Activated CD8-positive, alpha-beta T cell treated with anti-CD3 and anti-CD28 coated beads for 36 hours (primary cell): ENCODE measurements around the gene BOD1. TPM values are rescaled to one million over a fixed set of nuclear protein-coding genes. Genes with fewer than 3 reads are reported as not detected.

ENCODE experiments used
- ATAC-seq: fragments of 200-7000 bp; cut with Tn5 transposase; one replicate; pipeline ENCODE4 v1.10.0; 2021; ENCODE audit warnings: mild to moderate bottlenecking, moderate library complexity
- CTCF ChIA-PET: fragments of 350-600 bp; sonication (Branson Sonifier 250); formaldehyde crosslinking; loops from one replicate; lab custom pipeline; 2021; ENCODE audit warnings: antibody characterized with exemption; lab: Charles Lee
- POLR2A ChIA-PET: fragments of 350-600 bp; sonication (Branson Sonifier 250); formaldehyde crosslinking; loops from one replicate; lab custom pipeline; 2021; ENCODE audit warnings: antibody characterized with exemption; lab: Charles Lee
- DNase-seq: peaks from one replicate; pipeline ENCODE4 v3.0.0-alpha.2; 2020
- H3K27ac Mint-ChIP-seq: one replicate; pipeline ENCODE4 v1.8.0; 2021; ENCODE audit warnings: mild to moderate bottlenecking, mixed read lengths
- H3K27me3 Mint-ChIP-seq: one replicate; pipeline ENCODE4 v1.8.0; 2021; ENCODE audit warnings: mixed read lengths
- H3K36me3 Mint-ChIP-seq: one replicate; pipeline ENCODE4 v1.8.0; 2021; ENCODE audit warnings: low read depth, mixed read lengths
- H3K4me1 Mint-ChIP-seq: one replicate; pipeline ENCODE4 v1.8.0; 2021; ENCODE audit warnings: low read depth, mixed read lengths
- H3K4me3 Mint-ChIP-seq: one replicate; pipeline ENCODE4 v1.8.0; 2021; ENCODE audit warnings: mild to moderate bottlenecking, moderate library complexity, mixed read lengths
- H3K9me3 Mint-ChIP-seq: one replicate; pipeline ENCODE4 v1.8.0; 2021; ENCODE audit warnings: mixed read lengths
- intact Hi-C: fragments of 100-400 bp; cut with micrococcal nuclease; formaldehyde crosslinking; loops from one replicate; pipeline ENCODE4 v1.10.0; 2022
- total RNA-seq, 2 experiments: library from RNA; stranded (reverse); gene quantifications; one replicate each; pipeline ENCODE4 v1.2.3, GENCODE V29; 2021
- TF ChIP-seq, protein P1 (sequence below): fragments of 200-600 bp; IDR thresholded peaks from one replicate; pipeline ENCODE4 v1.8.0; 2022; ENCODE audit warnings: antibody characterized with exemption, mild to moderate bottlenecking

The BOD1 gene
- total RNA-seq, 2 experiments from 2014 or later, result 28.1 to 28.7 TPM

DNA sequence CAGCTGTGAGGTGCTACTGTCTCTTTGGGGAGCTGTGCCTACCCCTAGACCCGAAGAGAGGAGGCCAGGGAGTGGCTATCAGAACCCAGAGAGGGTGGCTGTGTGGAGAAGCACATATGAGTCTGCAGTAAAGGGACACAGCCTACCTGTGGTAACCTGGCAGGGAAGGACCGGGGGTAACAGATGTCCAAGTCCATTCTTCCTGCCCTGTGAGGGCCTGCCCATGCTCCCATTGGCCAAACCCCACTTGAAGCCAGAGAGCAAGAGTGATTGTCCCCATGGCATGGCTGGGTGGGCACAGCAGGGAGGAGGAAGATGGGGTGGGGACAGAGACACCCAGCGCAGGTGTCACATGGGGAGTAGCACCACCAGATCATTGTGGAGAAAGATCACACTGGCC, 39.3 kb downstream of the BOD1 start:
- Mint-ChIP-seq H3K27ac (no peak overlapping the region), H3K36me3 (no peaks in the 10 kb centered on the region), H3K9me3 (peaks cover 9% of the 10 kb centered on the region), H3K4me1 (peaks cover 3% of the 10 kb centered on the region), H3K27me3 (peaks cover 12% of the 10 kb centered on the region), H3K4me3 (no peak overlapping the region)
- ATAC-seq (no peak), DNase-seq (no peak)
- intact Hi-C loops, result no loop called here
- TF ChIP-seq, protein P1, sequence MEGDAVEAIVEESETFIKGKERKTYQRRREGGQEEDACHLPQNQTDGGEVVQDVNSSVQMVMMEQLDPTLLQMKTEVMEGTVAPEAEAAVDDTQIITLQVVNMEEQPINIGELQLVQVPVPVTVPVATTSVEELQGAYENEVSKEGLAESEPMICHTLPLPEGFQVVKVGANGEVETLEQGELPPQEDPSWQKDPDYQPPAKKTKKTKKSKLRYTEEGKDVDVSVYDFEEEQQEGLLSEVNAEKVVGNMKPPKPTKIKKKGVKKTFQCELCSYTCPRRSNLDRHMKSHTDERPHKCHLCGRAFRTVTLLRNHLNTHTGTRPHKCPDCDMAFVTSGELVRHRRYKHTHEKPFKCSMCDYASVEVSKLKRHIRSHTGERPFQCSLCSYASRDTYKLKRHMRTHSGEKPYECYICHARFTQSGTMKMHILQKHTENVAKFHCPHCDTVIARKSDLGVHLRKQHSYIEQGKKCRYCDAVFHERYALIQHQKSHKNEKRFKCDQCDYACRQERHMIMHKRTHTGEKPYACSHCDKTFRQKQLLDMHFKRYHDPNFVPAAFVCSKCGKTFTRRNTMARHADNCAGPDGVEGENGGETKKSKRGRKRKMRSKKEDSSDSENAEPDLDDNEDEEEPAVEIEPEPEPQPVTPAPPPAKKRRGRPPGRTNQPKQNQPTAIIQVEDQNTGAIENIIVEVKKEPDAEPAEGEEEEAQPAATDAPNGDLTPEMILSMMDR, result no peak
- ChIA-PET POLR2A (no interaction called here), CTCF (no interaction called here)

DNA sequence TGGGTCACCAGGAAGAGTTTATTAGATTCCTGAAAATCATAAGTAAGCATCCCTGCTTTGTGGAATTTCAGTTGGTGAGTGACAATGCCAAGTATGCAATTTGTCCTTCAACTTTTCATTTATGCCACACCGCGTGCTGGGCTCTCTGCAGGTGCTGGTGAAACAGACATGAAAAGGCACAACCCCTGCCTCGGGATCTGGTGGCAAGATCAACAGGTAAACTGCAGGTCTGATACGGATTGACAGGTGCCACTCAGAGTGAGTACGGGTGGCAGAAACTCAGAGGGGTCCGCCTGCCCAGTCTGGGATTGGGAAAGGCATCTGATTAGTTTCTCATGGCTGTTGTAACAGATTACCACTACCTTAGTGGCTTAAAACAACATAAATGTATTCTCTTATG, 40.5 kb downstream of the BOD1 start:
- H3K27ac Mint-ChIP-seq, result no peak overlapping the region
- H3K4me3 Mint-ChIP-seq, result no peak overlapping the region
- CTCF ChIA-PET, result no interaction called here
- ATAC-seq (no peak), DNase-seq (no peak)
- H3K36me3 Mint-ChIP-seq, result no peaks in the 10 kb centered on the region
- POLR2A ChIA-PET, result no interaction called here
- H3K4me1 Mint-ChIP-seq, result peaks cover 3% of the 10 kb centered on the region
- H3K9me3 Mint-ChIP-seq, result peaks cover 9% of the 10 kb centered on the region
- H3K27me3 Mint-ChIP-seq, result peaks cover 15% of the 10 kb centered on the region
- TF ChIP-seq, protein P1, result no peak
- intact Hi-C loops, result no loop called here

DNA sequence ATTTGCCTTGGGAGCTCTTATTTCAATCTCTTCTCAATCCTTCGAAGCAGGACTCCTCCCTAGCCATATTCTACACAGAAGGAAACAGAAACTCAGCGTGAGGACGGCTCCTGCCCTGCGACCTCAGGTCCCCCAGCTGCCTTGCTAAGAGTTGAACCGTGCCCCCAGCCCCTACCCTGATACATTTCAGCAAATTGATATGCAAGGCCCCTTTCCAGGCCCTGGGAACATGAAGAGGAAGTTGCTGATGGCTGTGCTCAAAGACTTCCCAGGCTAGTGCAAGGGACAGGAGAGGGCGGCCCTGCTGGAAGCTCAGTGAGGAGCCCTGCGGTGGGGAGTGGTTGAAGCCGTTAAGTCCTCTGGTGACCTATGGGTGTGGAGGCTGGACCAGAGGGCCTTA, 41.5 kb downstream of the BOD1 start:
- Mint-ChIP-seq H3K36me3 (no peaks in the 10 kb centered on the region), H3K9me3 (peaks cover 9% of the 10 kb centered on the region), H3K4me3 (no peak overlapping the region), H3K27ac (no peak overlapping the region), H3K4me1 (peaks cover 3% of the 10 kb centered on the region), H3K27me3 (peaks cover 17% of the 10 kb centered on the region)
- POLR2A ChIA-PET, result interaction anchor here (0.6 kb wide), 1 partner anchor 375 kb away, joined by 3 read pairs; no protein-coding TSS in a partner anchor
- DNase-seq, result no peak
- CTCF ChIA-PET, result interaction anchor here (1.0 to 4.2 kb wide), 3 partner anchors 34 to 281 kb away, joined by 3 to 33 read pairs (median 5); no protein-coding TSS in a partner anchor
- intact Hi-C loops, result no loop called here
- TF ChIP-seq, protein P1, result no peak
- no peak for ATAC-seq

DNA sequence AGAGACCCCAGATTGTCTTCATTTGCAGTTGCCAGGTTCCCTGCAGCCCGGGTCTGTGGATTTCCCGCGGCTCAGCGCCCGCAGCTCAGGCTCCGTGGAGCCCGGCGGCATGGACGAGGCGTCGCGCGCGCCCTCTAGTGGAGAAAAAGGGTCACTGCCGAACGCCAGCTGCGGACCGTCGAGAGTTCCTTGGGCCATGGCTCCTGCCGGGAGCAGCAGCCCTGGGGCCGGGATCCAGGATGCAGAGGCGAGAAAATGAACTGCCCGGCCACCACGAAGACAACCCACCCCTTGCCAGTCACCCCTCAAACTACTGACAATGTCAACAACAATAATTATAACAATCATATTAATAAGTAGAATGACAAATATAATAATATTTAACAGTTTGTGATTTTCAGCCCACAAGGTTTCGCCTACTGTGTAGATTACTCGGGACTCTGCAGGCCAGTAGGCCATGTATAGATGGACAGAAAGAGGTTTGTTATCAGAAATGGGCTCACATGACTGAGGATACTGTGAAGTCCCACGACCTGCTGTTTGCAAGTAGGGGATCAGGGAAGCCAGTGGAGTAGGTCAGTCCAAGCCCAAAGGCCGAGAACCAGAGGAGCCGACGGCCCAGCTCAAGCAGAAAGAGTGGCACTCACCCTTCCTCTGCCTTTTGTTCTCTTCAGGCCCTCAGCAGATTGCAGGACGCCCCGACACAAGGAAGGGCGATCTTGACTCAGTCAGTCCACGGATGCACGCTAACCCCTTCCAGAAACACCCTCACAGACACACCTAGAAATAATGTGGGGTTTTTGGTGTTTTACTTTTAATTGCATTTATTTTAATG, 43.1 kb downstream of the BOD1 start:
- H3K4me1 Mint-ChIP-seq, result peaks cover 3% of the 10 kb centered on the region
- ChIA-PET POLR2A (interaction anchor here (0.7 kb wide), 1 partner anchor 486 kb away, joined by 3 read pairs; no protein-coding TSS in a partner anchor), CTCF (interaction anchor here (0.6 to 4.2 kb wide), 37 partner anchors 9 to 380 kb away, joined by 3 to 33 read pairs (median 4); partner anchors contain the start of gene BOD1)
- H3K27ac Mint-ChIP-seq, result no peak overlapping the region
- H3K4me3 Mint-ChIP-seq, result no peak overlapping the region
- peak; percentile 67 for DNase-seq
- no peaks in the 10 kb centered on the region for H3K9me3 Mint-ChIP-seq
- ATAC-seq, result peak; percentile 82
- intact Hi-C loops, result loop anchor here (2.0 kb wide), 1 partner anchor 279 kb away; no protein-coding TSS in a partner anchor
- no peaks in the 10 kb centered on the region for H3K36me3 Mint-ChIP-seq
- peaks cover 17% of the 10 kb centered on the region for H3K27me3 Mint-ChIP-seq
- TF ChIP-seq, protein P1, result peak; percentile 90
